ENCODE measurements around the gene NEURL1. TPM values are rescaled to one million over a fixed set of nuclear protein-coding genes. Genes with fewer than 3 reads are reported as not detected.

The NEURL1 gene
- total RNA-seq = 100 to 1,000 TPM in 2 of 4 donors, 10 to 100 TPM in 2; 67.6 to 147 (median 110) TPM

DNA sequence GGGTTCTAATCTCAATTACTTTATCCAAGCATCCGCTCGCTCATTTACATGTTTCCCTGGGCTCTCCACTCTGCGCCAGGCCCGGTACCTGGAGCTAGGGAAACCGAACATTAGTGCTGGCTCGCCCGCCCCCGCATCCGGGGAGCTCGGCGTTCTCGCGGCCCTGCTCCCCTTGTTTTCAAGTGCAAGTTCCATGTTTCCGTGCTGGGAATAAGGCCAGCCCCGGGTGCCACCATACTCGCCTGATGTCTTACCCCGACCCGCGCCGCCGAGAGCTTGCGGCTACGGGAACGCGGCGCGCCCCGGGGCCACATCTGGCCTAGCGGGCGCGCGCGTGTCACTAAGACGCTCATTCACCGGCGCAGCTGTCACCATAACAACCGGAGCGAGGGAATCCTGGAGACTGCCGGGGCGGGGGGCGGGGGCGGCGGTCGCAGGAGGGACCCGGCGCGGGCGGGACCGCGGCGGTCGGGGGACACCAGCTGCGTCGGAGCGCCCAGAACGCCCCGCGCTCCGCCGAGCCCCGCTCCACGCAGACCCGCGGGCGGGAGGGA is at the start of gene NEURL1:
Gene NEURL1, plus strand, starts transcription at position 344 of the 554 bp plus-strand sequence. CDS start 683 bp downstream, outside the sequence.
- in situ Hi-C loops (cut with MboI; ENCODE audit: low sequenced_read_pairs in 4 of 4) (no loop called here), intact Hi-C loops (cut with DNase I; ENCODE audit: low total_unique reads) (no loop called here)
- TF ChIP-seq, protein P1, sequence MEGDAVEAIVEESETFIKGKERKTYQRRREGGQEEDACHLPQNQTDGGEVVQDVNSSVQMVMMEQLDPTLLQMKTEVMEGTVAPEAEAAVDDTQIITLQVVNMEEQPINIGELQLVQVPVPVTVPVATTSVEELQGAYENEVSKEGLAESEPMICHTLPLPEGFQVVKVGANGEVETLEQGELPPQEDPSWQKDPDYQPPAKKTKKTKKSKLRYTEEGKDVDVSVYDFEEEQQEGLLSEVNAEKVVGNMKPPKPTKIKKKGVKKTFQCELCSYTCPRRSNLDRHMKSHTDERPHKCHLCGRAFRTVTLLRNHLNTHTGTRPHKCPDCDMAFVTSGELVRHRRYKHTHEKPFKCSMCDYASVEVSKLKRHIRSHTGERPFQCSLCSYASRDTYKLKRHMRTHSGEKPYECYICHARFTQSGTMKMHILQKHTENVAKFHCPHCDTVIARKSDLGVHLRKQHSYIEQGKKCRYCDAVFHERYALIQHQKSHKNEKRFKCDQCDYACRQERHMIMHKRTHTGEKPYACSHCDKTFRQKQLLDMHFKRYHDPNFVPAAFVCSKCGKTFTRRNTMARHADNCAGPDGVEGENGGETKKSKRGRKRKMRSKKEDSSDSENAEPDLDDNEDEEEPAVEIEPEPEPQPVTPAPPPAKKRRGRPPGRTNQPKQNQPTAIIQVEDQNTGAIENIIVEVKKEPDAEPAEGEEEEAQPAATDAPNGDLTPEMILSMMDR (IDR thresholded peaks at IDR 0.05 in 4 of 5, conservative IDR thresholded peaks at IDR 0.05 in 1 of 5) = no peak
- no peak for TF ChIP-seq POLR2A (IDR thresholded peaks at IDR 0.05)
- Histone ChIP-seq H3K4me3 (peak within 1 kb of the TSS; percentile 42 to 61 (median 51)), H3K36me3 (no peaks in the 10 kb centered on the region), H3K4me1 (peaks cover 0 to 8% of the 10 kb centered on the region in 2 donors), H3K27ac (no peak within 1 kb of the TSS), H3K9me3 (no peaks in the 10 kb centered on the region), H3K27me3 (peaks cover 13 to 15% (median 13%) of the 10 kb centered on the region in 3 donors)
- peak in 1 of 2 donors; percentile 25 for ATAC-seq
- no peak for DNase-seq

DNA sequence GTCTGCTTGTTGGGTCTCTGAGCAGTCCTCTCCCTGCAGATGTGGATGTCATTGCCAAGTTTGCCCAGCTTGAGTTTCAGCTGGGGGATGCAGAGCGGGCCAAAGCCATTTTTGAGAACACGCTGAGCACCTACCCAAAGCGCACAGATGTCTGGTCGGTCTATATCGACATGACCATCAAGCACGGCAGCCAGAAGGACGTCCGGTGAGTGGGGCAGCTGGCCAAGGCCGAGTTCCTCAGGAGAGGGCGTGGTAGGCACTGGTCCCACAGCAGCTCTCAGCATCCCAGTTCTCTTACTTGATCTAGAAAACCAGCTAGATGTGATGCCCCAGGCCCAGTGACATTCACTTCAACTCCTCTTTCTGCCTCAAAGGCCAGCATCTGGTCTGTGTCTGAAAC is 49.0 kb upstream of the NEURL1 start:
- intact Hi-C loops (cut with DNase I; ENCODE audit: low total_unique reads) = no loop called here
- no peak for TF ChIP-seq POLR2A (IDR thresholded peaks at IDR 0.05)
- no peaks in the 10 kb centered on the region for H3K9me3 ChIP-seq
- H3K27ac ChIP-seq = peak overlapping the region in 3 of 4 donors; percentile 77 to 86 (median 81)
- in situ Hi-C loops (cut with MboI; ENCODE audit: low sequenced_read_pairs in 4 of 4) = no loop called here
- H3K4me1 ChIP-seq = peaks cover 38 to 40% of the 10 kb centered on the region in 2 donors
- H3K27me3 ChIP-seq = no peaks in the 10 kb centered on the region
- H3K36me3 ChIP-seq = peaks cover 0 to 93% of the 10 kb centered on the region in 2 donors
- DNase-seq (no peak), ATAC-seq (no peak)
- H3K4me3 ChIP-seq = no peak overlapping the region

DNA sequence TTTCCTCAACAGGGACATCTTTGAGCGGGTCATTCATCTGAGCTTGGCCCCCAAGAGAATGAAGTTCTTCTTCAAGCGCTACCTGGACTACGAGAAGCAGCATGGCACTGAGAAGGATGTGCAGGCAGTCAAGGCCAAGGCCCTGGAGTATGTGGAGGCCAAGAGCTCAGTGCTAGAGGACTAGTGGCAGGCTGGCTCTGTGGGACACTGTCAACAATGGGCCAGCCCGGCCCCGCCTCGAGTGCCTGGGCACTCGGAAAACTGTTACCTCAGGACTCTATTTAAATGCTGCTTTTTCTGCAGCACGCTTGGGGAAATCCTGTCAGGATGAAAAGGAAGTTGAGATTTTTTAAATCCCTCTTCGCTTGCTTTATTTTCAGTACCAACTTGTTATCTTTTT is 48.1 kb upstream of the NEURL1 start:
- Histone ChIP-seq H3K27me3 (no peaks in the 10 kb centered on the region), H3K4me1 (peaks cover 40 to 41% of the 10 kb centered on the region in 2 donors), H3K27ac (peak overlapping the region; percentile 77 to 86 (median 80)), H3K4me3 (no peak overlapping the region), H3K36me3 (peaks cover 0 to 91% of the 10 kb centered on the region in 2 donors), H3K9me3 (no peaks in the 10 kb centered on the region)
- in situ Hi-C loops (cut with MboI; ENCODE audit: low sequenced_read_pairs in 4 of 4) = no loop called here
- intact Hi-C loops (cut with DNase I; ENCODE audit: low total_unique reads) = no loop called here
- TF ChIP-seq, protein P1 (IDR thresholded peaks at IDR 0.05 in 4 of 5, conservative IDR thresholded peaks at IDR 0.05 in 1 of 5) = no peak
- TF ChIP-seq POLR2A (IDR thresholded peaks at IDR 0.05) = no peak
- no peak for DNase-seq
- ATAC-seq = no peak

DNA sequence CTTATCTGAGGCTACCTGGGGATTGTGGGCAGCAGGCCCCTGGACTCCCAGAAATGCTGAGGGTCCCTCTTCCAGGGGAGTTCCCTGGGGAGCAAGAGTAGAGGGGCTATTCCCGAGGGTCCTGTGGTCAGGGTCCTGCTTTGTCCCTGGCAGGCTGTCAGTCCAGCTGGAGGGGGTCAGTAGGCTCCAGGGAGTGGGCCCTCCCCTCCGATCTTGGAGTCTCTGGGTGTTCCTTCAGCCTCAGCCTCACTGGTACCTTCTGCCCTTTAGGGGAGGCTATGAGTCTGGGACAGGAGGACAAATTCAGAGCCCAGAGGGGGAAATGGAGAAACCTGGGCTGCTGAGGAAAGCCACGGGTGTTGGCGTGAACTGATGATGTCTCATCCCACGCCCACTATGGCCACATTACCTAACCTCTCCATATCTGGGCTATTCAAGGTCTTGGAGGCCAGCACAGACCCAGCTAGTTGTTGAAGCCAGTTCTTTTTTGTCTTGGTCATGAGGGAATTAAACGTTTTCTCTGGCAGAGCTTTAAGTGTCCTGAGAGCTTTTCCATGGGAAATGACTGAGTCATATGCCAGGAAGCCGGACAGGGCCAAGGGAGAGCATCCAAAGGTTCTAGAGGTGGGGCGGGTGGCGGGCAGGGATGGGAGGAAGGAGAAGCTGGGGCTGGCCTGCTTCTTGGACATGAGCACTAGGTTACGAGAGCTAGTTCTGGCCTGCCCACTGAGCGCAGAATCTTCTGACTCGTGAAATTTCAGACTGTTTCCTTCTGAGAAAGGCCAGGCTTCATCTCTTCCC is 47.5 kb upstream of the NEURL1 start:
- DNase-seq = peak; percentile 58 to 81
- in situ Hi-C loops (cut with MboI; ENCODE audit: low sequenced_read_pairs in 4 of 4) (no loop called here), intact Hi-C loops (cut with DNase I; ENCODE audit: low total_unique reads) (no loop called here)
- H3K4me3 ChIP-seq = no peak overlapping the region
- peaks cover 0 to 85% of the 10 kb centered on the region in 2 donors for H3K36me3 ChIP-seq
- H3K27ac ChIP-seq = peak overlapping the region; percentile 77 to 88 (median 83)
- ATAC-seq = peak; percentile 55 to 77
- no peaks in the 10 kb centered on the region for H3K27me3 ChIP-seq
- TF ChIP-seq, protein P1 (IDR thresholded peaks at IDR 0.05 in 4 of 5, conservative IDR thresholded peaks at IDR 0.05 in 1 of 5) = no peak
- no peak for TF ChIP-seq POLR2A (IDR thresholded peaks at IDR 0.05)
- H3K9me3 ChIP-seq = no peaks in the 10 kb centered on the region
- H3K4me1 ChIP-seq = peaks cover 40 to 41% of the 10 kb centered on the region in 2 donors

- peak overlapping the region; percentile 62 to 88 (median 83) for H3K27ac ChIP-seq
- ATAC-seq = no peak
- DNase-seq = no peak
- H3K27me3 ChIP-seq = peaks cover 0 to 6% (median 0%) of the 10 kb centered on the region in 3 donors
- H3K9me3 ChIP-seq = no peaks in the 10 kb centered on the region
- in situ Hi-C loops (cut with MboI; ENCODE audit: low sequenced_read_pairs in 4 of 4) = no loop called here
- H3K4me1 ChIP-seq = peaks cover 34 to 37% of the 10 kb centered on the region in 2 donors
- H3K36me3 ChIP-seq = peaks cover 0 to 74% of the 10 kb centered on the region in 2 donors
- H3K4me3 ChIP-seq = no peak overlapping the region
- TF ChIP-seq, protein P1 (IDR thresholded peaks at IDR 0.05 in 4 of 5, conservative IDR thresholded peaks at IDR 0.05 in 1 of 5) = no peak
- intact Hi-C loops (cut with DNase I; ENCODE audit: low total_unique reads) = no loop called here
Measured at GRCh38 chr10:103447187-103447586, 46.3 kb upstream of the NEURL1 start.
